ENCODE measurements around the gene FMO1.
"Not testable (repeated sequence)": the region's sequence is repeated elsewhere in the genome, so short reads cannot be mapped to it uniquely, and the experiment has no call there.

FMO1 gene

DNA sequence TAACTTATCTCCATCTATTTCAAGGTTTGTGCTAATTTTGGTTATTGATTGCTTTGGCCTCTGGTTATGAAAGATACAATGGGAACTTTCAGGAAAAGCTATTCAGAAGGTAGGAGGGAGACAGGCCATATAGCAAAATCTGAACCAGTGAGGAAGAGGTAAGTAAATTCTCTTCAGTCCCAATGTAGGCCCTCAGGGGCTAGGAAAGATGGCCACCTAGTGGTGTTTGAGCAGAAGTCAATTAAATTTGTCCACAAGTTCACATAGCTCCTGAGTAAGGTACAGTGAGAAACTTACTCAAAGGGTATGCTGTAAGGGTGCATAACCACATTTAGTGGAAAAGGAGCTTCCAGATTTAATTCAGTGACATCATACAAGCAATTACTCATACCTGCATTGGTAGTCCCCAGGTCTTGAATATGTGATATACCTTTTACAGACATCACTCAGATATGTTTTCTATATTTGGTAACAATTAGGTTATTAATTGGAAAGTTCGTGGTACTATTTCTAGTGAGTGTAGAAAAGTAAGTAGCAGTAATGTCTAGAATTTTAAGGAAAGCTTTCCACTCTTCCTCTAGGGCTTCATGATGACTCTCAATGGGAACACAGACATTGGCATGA is 21.4 kb upstream of the FMO1 start:
- intact Hi-C loops (cut with DNase I; ENCODE audit: low total_unique reads): loop anchor here (5.0 kb wide), 2 partner anchors 145 to 260 kb away; no protein-coding TSS in a partner anchor
- TF ChIP-seq, protein P1, sequence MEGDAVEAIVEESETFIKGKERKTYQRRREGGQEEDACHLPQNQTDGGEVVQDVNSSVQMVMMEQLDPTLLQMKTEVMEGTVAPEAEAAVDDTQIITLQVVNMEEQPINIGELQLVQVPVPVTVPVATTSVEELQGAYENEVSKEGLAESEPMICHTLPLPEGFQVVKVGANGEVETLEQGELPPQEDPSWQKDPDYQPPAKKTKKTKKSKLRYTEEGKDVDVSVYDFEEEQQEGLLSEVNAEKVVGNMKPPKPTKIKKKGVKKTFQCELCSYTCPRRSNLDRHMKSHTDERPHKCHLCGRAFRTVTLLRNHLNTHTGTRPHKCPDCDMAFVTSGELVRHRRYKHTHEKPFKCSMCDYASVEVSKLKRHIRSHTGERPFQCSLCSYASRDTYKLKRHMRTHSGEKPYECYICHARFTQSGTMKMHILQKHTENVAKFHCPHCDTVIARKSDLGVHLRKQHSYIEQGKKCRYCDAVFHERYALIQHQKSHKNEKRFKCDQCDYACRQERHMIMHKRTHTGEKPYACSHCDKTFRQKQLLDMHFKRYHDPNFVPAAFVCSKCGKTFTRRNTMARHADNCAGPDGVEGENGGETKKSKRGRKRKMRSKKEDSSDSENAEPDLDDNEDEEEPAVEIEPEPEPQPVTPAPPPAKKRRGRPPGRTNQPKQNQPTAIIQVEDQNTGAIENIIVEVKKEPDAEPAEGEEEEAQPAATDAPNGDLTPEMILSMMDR (IDR thresholded peaks at IDR 0.05): peak; percentile 84 to 89
- H3K4me3 ChIP-seq: no peak overlapping the region
- no peaks in the 10 kb centered on the region for H3K36me3 ChIP-seq
- H3K27me3 ChIP-seq: no peaks in the 10 kb centered on the region
- H3K4me1 ChIP-seq: peaks cover 0 to 35% (median 20%) of the 10 kb centered on the region in 4 donors
- DNase-seq: no peak
- no peaks in the 10 kb centered on the region for H3K9me3 ChIP-seq
- H3K27ac ChIP-seq: no peak overlapping the region

DNA sequence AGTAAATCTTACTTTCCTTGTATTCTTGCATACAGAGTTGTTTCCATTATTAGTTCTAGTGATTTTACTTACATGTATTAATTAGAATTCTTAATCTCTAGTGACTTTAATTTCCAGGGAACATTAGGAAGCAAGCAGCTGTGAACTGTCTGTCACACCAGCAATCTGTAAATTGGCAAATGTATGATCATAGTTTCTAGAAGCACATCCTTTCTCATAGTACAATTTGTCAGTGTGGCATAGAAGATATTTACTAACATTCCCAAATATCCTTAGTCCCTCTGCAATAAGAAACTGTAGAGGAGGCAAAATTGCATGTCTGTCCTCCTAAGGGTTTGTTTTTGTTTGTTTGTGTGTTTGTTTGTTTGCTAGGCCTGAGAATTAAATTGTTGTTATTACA is 17.0 kb upstream of the FMO1 start:
- H3K27ac ChIP-seq: no peak overlapping the region
- H3K9me3 ChIP-seq: no peaks in the 10 kb centered on the region
- DNase-seq: no peak
- no peaks in the 10 kb centered on the region for H3K36me3 ChIP-seq
- TF ChIP-seq, protein P1 (IDR thresholded peaks at IDR 0.05): no peak
- no peaks in the 10 kb centered on the region for H3K27me3 ChIP-seq
- peaks cover 0 to 3% (median 0%) of the 10 kb centered on the region in 4 donors for H3K4me1 ChIP-seq
- H3K4me3 ChIP-seq: no peak overlapping the region
- intact Hi-C loops (cut with DNase I; ENCODE audit: low total_unique reads): no loop called here

DNA sequence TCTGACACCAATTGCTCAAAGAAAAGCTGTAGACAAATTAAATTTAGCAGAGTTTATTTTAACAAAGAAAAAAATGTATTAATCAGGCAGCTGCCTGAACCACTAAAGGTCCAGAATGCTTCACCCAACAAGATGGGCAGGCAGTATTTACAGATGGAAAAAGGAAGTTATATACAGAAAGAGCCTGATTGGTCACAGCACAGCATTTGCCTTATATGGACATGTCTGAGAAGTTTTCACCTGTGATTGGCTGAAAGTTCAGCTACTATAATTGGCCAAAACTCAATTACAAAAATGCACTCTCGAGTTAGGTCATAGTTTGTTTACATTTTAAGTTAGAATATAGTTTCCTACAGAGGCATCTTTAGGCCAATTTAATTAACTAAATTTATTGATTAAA is 15.1 kb upstream of the FMO1 start:
- Histone ChIP-seq H3K27ac (no peak overlapping the region), H3K4me1 (no peaks in the 10 kb centered on the region), H3K36me3 (no peaks in the 10 kb centered on the region), H3K4me3 (no peak overlapping the region), H3K9me3 (no peaks in the 10 kb centered on the region), H3K27me3 (no peaks in the 10 kb centered on the region)
- DNase-seq: no peak
- intact Hi-C loops (cut with DNase I; ENCODE audit: low total_unique reads): no loop called here
- TF ChIP-seq, protein P1 (IDR thresholded peaks at IDR 0.05): no peak

DNA sequence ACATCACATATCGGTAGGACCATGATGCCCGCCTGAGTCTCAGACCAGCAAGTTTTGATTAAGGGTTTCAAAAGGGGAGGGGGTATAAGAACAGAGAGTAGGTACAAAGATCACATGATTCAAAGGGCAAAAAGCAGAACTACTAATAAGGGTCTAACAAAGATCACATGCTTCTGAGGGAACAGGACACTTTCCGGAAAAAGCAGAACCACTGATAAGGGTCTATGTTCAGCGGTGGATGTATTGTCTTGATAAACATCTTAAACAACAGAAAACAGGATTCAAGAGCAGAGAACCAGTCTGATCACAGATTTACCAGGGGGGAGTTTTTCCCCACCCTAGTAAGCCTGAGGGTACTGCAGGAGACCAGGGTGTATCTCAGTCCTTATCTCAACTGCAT is 12.1 kb upstream of the FMO1 start:
- H3K27ac ChIP-seq; H3K36me3 ChIP-seq; DNase-seq; H3K4me3 ChIP-seq; H3K27me3 ChIP-seq; intact Hi-C loops (cut with DNase I; ENCODE audit: low total_unique reads); H3K4me1 ChIP-seq: not testable (repeated sequence)
- H3K9me3 ChIP-seq: peaks cover 0 to 12% (median 0%) of the 10 kb centered on the region in 3 donors

DNA sequence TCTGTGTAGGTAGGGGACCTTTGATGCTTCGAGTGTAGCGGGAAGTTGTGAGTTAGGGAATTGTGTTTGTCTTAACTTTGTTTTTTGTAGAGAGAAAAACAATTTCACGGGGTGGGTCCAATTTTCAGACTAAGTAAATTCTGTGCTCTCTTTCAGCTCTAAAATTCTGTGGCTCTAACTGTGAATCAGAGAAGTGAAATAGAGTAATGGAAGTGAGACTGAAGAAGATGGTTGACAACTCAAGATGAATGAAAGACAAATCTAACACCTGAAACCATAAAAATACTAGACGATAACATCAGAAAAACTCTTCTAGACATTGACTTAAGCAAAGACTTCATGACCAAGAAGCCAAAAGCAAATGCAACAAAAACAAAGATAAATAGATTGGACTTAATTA is 4.4 kb upstream of the FMO1 start:
- Histone ChIP-seq H3K27ac (no peak overlapping the region), H3K27me3 (no peaks in the 10 kb centered on the region), H3K9me3 (peaks cover 0 to 9% (median 0%) of the 10 kb centered on the region in 3 donors), H3K36me3 (no peaks in the 10 kb centered on the region), H3K4me3 (no peak overlapping the region), H3K4me1 (no peaks in the 10 kb centered on the region)
- intact Hi-C loops (cut with DNase I; ENCODE audit: low total_unique reads): no loop called here
- DNase-seq: no peak
- TF ChIP-seq, protein P1 (IDR thresholded peaks at IDR 0.05): no peak

DNA sequence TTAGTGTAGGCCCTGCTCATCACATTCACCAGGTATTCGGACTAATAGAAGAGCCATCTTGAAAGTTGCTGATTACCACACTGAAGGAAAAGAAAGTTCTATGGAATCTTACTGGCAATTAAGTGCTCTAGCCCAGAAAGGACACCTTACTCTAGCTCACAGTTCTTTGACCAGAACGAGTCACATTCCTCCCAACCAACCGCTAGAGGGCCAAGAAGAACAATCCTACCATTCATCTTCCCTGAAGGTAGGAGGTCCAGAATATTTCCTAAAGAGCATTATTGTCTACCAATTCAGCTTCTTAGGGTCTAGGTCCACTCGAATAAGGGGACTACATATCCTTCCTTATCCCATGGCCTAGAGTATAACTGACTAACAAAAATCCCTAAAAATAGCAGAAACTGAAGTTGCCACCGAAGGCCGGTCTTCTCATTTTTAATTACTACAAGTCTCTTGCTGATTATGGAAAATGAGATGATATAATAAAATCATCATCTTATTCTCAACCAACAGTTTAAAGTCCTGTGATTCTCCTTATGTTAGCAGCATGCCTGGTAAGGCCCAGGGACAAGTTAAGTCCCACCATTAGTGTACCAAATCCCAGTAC is 2.7 kb upstream of the FMO1 start:
- intact Hi-C loops (cut with DNase I; ENCODE audit: low total_unique reads): loop anchor here (5.0 kb wide), 1 partner anchor 62 kb away; no protein-coding TSS in a partner anchor
- DNase-seq: no peak
- H3K27me3 ChIP-seq: no peaks in the 10 kb centered on the region

More for the DNA sequence above, 2.7 kb upstream of the FMO1 start:
- no peaks in the 10 kb centered on the region for H3K4me1 ChIP-seq
- TF ChIP-seq, protein P1 (IDR thresholded peaks at IDR 0.05): peak; percentile 67 to 68
- H3K36me3 ChIP-seq: no peaks in the 10 kb centered on the region
- H3K4me3 ChIP-seq: no peak overlapping the region
- H3K9me3 ChIP-seq: no peaks in the 10 kb centered on the region
- H3K27ac ChIP-seq: no peak overlapping the region
